ENCODE results near the gene TOR1AIP2.

DNA sequence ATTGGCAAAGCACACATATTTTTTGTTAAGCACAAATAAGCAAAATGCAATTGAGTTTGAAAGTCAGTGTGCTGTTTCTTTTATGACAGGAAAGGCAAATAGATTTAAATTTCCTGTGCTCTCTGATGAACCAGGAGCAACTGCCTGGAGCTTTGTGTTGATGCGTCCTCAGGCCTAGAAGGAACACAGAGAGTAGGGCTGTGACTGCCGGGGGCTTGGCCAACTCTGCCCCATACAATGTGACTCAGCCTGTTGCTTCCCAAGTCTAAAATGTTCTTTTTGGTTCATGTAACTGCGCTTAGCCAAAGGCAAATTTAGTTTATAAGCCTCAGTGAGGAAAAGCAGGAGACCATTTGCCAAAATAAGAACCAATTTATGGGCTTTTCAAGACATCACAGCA lies 37.5 kb downstream of the TOR1AIP2 start:
- TF ChIP-seq RARB (CRISPR knock-in tag; IDR thresholded peaks at IDR 0.05) (no peak), ZFP30 (CRISPR knock-in tag; IDR thresholded peaks at IDR 0.05) (no peak), ZFP3 (CRISPR knock-in tag; IDR thresholded peaks at IDR 0.05) (no peak), OSR1 (CRISPR knock-in tag; IDR thresholded peaks at IDR 0.05) (no peak)
- TF ChIP-seq, protein P1, sequence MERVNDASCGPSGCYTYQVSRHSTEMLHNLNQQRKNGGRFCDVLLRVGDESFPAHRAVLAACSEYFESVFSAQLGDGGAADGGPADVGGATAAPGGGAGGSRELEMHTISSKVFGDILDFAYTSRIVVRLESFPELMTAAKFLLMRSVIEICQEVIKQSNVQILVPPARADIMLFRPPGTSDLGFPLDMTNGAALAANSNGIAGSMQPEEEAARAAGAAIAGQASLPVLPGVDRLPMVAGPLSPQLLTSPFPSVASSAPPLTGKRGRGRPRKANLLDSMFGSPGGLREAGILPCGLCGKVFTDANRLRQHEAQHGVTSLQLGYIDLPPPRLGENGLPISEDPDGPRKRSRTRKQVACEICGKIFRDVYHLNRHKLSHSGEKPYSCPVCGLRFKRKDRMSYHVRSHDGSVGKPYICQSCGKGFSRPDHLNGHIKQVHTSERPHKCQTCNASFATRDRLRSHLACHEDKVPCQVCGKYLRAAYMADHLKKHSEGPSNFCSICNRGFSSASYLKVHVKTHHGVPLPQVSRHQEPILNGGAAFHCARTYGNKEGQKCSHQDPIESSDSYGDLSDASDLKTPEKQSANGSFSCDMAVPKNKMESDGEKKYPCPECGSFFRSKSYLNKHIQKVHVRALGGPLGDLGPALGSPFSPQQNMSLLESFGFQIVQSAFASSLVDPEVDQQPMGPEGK (CRISPR knock-in tag; IDR thresholded peaks at IDR 0.05; ENCODE audit: borderline replicate concordance) = no peak

All from SK-N-SH treated with all-trans-retinoic acid at 6 μM for 48 hours (cell line).